Tongue (tissue), 2 donors: ENCODE results near the gene PAEP. TPM values are rescaled to one million over a fixed set of nuclear protein-coding genes. Genes with fewer than 3 reads are reported as not detected.

Experiments
- DNase-seq: peaks from one replicate; pipeline ENCODE4 v3.0.0-alpha.2; 2015
- total RNA-seq: library from RNA; depleted of rRNA; stranded (reverse); fragments of >200 nt; gene quantifications from one replicate; pipeline ENCODE4 v1.2.3, GENCODE V29; 2014

Gene PAEP
- total RNA-seq, 1 donor from 2014 or later: not detected

GRCh38 chr9:135579889-135580660 is 18.5 kb downstream of the PAEP start:
- no peak for DNase-seq

- no peak for DNase-seq
Measured at GRCh38 chr9:135580664-135581380, 19.3 kb downstream of the PAEP start.

GRCh38 chr9:135581636-135582426 is 20.3 kb downstream of the PAEP start:
- no peak for DNase-seq

GRCh38 chr9:135582541-135582940 is 21.0 kb downstream of the PAEP start:
- no peak for DNase-seq

- no peak for DNase-seq
Measured at GRCh38 chr9:135582966-135583687, 21.6 kb downstream of the PAEP start.

GRCh38 chr9:135583688-135584011 is 22.1 kb downstream of the PAEP start:
- DNase-seq: no peak

- DNase-seq: no peak
Measured at GRCh38 chr9:135584371-135584770, 22.8 kb downstream of the PAEP start.

GRCh38 chr9:135584934-135585333 is 23.4 kb downstream of the PAEP start:
- no peak for DNase-seq

- DNase-seq: no peak
Measured at GRCh38 chr9:135586601-135587109, 25.1 kb downstream of the PAEP start.

- DNase-seq: no peak
Measured at GRCh38 chr9:135587658-135588057, 26.1 kb downstream of the PAEP start.

GRCh38 chr9:135588371-135588770 is 26.8 kb downstream of the PAEP start:
- no peak for DNase-seq

- DNase-seq: no peak
Measured at GRCh38 chr9:135588886-135589595, 27.5 kb downstream of the PAEP start.

- no peak for DNase-seq
Measured at GRCh38 chr9:135589596-135590485, 28.3 kb downstream of the PAEP start.

- no peak for DNase-seq
Measured at GRCh38 chr9:135590486-135591079, 29.0 kb downstream of the PAEP start.

GRCh38 chr9:135591506-135592330 is 30.2 kb downstream of the PAEP start:
- DNase-seq: no peak

- no peak for DNase-seq
Measured at GRCh38 chr9:135592331-135592590, 30.7 kb downstream of the PAEP start.

GRCh38 chr9:135592625-135593024 is 31.1 kb downstream of the PAEP start:
- no peak for DNase-seq

- no peak for DNase-seq
Measured at GRCh38 chr9:135596211-135596610, 34.7 kb downstream of the PAEP start.

- no peak for DNase-seq
Measured at GRCh38 chr9:135600296-135600817, 38.8 kb downstream of the PAEP start.
